Fibroblast of skin of abdomen (primary cell): ENCODE results near the gene PARVB. TPM values are rescaled to one million over a fixed set of nuclear protein-coding genes. Genes with fewer than 3 reads are reported as not detected.

Experiments
- DNase-seq: peaks from one replicate; pipeline ENCODE4 v3.0.0-alpha.2; 2013
- polyA plus RNA-seq, 2 experiments: library from polyadenylated mRNA; unstranded; fragments of 120-200 nt; gene quantifications; one replicate each; pipeline ENCODE4 v1.2.1, GENCODE V29; 2013; ENCODE audit not compliant: insufficient read length in 2 of 2

The PARVB gene
- polyA plus RNA-seq (2013, experiment 1 of 2; ENCODE audit: insufficient read length), result 44.7 TPM
- 46.7 TPM for polyA plus RNA-seq (2013, experiment 2 of 2; ENCODE audit: insufficient read length)

DNA sequence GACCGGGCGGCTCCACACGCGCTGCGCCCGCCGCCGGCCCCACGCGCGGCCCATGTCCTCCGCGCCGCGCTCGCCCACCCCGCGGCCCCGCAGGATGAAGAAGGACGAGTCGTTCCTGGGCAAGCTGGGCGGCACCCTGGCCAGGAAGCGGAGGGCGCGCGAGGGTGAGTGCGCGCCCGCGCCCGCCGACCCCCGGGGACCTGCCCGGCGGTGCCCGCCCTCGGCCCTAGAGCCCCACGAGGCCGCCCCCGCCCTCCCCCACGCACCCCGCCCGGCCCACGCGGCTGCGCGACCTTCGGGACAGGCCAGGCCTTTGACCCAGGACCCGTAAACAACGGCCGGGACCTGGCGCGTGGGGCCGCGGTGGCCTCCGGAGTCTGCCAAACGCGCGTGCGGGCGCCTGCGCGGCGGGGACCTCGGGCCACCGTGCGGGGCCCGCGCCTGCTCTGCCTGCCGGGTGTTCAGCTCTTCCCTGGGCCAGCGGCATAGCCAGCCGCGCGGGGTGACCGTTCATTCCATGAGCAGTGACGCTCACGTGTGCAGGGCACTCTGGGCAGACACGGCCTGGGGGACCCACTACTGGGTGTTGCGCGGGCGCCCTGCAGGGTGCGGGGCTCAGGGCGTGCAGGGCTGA lies at the start of gene PARVB:
Gene PARVB (plus strand): TSS at position 15 of the 634 bp plus-strand sequence. CDS start 38 bp downstream, at position 53.
- DNase-seq, result peak; percentile 26

- DNase-seq, result no peak
These were observed 49.1 kb upstream of the PARVB start for GRCh38 chr22:43975041-43975440.

DNA sequence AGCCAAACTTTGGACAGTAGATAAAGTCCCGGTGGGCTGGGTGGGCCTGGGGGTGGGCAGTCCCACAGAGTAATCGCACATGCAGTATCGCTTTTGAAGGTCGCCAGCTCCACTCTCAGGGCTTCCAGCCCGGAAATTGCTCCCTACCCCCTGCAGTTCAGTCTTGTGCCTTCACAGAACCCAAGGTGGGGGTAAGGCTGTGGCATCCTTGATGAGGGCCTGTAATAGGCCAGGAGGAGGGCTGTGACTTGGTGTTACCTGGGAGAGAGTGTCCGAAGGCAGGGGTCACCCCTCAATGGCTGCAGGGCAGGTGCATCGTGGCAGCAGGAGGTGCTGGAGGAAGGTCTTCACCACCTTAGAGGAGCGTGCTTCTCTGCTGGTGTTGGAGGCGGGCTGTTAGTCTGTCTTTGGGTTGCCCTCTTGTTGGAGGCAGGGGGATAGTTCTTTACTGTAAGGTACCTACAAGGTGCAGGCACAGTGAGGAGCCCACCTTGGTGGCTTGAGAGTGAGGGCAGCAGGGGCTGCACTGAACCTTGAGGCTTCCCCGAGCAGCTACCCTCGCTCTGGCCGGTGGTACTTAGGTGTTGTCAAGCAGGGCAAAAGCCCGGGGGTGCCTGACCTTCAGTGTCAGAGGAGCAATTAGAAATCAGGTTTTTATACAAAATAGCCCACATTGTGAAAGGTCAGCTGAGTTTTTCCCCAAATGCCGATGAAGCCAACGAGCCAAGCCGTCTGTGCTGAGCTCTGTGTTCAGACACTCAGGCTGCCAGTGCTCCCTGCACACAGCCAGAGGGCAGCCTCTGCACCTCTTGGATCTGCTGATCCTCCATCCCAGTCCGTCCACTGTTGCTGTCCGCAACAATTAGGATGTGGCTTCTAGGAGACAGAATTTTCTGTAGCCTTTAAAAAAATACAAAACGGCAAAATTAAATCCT lies 47.0 kb upstream of the PARVB start:
- no peak for DNase-seq

- no peak for DNase-seq
These were observed 45.5 kb upstream of the PARVB start for GRCh38 chr22:43978558-43978957.

GRCh38 chr22:43980579-43980978 lies 43.5 kb upstream of the PARVB start:
- no peak for DNase-seq

DNA sequence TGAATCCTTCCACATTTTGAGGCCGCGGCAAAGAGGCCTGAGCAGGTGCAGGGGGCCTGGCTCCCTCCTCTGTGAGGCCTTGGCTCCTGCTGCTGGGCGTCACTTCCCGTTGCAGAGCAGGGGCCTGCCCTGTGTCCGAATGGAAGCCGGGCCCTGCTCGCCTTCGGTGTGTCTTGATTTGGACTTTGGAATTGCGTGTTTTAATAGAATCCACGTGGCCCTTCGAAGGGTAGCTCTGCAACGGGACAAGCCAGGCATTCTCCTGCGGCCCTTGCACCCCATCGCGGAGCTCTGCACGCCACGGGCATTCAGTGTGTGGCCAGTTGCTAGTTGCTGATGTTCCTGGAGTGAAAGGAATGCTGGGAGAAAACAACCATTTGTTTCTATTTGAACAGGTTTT lies 43.1 kb upstream of the PARVB start:
- no peak for DNase-seq

DNA sequence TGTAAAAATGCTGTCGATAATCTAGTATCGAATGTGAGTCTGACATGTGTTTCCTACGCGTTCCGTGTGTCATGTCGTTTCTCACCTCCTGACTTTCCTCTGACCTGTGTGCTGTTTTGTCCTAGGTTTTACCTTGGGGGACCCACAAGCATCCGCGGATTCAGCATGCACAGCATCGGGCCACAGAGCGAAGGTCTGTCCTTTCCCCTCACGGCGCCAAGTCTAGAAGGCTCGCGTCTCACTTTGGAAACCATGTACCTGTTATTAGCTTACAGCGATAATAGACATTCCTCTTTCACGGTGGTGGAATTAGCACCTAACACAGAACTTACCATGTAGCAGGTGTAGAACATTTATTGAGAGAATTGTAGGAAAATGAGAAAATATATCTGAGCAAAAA lies 40.3 kb upstream of the PARVB start:
- DNase-seq, result no peak

- no peak for DNase-seq
These were observed 38.6 kb upstream of the PARVB start for GRCh38 chr22:43985532-43985931.

DNA sequence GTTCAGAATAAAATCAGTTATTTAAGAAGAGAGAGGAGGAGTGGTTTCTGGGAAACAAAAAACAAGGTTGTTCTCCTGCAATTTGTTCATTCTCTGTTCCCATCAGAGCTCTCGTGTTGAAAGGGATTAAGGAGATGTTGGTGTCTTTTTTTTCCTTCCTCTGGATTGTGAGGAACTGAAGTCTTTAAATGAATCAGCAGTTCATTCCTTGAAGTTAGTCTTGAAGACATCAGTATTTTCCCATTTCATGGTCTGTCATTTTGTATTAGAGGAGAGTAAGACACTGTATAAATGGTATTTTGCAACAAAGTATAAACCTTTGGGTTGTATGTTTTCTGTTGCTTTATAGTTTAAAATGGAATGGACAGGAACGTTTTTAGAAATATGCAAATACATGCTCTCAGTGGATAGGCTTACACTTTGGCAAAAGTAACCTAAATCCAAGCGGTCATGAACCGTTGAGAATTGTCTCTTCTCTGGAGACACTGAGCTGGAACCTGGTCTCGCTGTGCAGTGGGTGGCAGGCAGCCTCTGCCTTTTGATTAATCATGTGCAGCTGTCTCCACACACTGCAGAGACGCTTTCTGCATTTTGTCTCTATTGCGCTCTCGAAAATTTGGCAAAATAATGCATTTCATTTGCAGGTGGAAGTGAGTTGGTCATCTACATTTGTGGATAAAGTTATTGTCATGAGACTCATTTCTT lies 35.8 kb upstream of the PARVB start:
- no peak for DNase-seq

DNA sequence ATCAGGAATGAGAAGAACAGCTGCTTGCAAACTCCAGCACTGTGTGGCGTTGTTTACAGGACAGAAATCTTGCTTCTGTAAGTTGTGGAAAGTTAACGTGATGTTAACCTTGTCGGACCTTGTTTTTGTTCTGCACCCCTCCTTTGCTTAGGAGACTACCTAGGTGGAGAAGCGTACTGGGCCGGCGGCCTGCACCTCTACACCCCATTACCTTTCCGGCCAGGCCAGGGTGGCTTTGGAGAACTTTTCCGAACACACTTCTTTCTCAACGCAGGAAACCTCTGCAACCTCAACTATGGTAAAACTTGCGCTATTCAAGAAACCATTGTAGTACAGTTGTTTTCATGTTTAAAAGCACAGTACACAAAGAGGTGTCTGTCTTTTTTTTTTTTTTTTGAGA lies 35.1 kb upstream of the PARVB start:
- no peak for DNase-seq

DNA sequence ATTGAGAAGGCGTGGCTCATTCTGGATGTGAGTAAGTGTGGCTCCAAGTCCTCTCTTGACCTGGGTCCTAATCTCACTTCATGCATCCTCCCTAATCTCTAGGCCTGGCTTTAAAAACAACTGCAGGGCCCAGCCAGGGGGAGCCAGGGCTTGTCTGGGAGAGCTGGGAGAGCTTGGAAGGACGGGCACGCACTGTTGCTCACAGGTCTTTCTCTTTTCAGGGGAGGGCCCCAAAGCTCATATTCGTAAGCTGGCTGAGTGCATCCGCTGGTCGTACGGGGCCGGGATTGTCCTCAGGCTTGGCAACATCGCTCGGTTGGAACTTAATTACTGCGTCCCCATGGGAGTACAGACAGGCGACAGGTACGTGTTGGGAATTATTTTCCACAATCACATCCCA lies 34.1 kb upstream of the PARVB start:
- DNase-seq, result no peak

- DNase-seq, result no peak
These were observed 32.6 kb upstream of the PARVB start for GRCh38 chr22:43991316-43992020.

DNA sequence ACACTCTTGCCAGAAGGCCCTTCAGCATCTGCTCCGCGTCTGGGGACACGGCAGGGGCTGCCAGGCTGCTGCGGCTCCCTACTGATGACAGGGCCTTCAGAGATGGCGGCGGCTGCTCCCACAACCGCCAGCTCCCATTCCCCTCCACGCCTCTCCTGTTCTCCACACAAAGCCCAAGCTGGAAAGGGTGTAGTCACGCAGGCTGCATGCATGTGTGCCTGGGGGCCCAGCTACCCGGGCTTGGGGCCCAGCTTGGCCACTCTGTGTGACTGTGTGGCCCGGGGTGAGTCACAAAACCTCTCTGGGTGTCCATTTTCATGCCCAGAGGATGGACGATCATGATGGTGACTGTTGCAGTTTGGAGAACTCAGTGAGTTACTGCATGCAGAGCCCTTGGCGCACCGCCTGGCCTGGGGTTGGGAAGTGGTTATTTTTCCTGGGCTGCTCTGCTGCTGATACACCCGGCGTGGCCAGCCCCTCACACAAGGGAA lies 31.7 kb upstream of the PARVB start:
- DNase-seq, result peak; percentile 54

DNA sequence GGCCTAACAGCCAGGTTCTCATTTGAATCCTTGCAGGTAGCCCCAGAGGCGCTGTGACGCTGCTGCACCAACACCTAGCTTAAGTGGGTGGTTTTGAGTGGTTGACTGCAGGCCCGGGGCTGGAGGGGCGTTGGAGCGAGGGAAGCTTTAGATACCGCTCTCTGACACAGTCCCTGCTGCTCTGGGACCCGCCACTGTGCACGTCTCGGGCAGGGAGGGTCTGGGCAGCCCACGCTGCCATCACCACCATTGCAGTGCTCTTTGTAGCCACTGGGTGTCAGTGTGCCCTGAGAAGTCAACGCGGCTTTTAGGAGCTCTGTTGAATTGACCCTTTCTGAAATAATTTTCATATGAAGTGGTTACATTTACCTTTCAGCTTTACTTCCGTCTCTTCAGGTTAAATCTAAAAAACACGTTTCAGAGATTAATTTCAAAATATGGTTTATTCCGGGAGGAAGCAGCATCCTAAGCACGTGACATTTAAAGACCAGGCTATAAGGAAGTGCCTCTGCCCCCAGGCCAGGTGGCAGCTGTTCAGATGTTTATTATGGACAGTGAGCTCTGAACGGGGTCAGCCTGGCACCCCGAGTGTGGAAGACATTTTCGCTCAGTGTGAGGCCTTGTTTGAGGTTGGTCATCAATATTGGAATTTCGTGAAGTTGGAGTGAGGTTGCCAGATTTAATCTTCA lies 30.9 kb upstream of the PARVB start:
- DNase-seq, result peak; percentile 50

- DNase-seq, result no peak
These were observed 30.1 kb upstream of the PARVB start for GRCh38 chr22:43994006-43994405.

GRCh38 chr22:43994416-43994815 lies 29.7 kb upstream of the PARVB start:
- no peak for DNase-seq

DNA sequence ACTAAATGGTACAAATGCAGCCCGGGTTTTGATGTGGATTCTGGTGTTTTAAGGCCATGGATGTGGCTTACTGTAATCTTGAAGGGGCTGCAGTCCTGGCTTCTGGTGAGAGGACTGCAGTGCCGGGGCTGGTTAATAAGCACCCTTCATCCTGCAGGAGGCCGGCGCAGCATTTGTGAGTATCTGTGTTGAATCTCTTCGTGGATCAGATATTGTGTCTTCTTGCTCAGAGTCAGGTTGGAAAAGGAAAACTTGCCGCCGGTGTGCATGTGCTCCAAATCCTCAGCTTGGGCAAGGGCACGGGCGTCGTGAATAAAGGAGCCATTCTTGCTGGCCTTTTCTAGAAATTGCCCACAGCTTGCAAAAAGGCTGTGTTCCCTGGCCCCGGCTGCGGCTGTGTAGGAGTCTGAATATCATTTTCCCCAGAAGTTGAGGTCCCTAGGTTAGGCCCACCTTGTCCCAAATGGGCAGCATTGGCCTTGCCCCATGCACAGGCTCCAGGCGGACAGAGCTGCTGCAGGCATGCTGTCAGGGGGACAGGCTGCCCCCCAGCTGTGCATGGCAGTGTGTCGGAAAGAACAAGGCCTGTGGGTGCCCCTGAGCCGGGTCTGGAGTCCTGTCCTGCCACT lies 28.9 kb upstream of the PARVB start:
- no peak for DNase-seq

DNA sequence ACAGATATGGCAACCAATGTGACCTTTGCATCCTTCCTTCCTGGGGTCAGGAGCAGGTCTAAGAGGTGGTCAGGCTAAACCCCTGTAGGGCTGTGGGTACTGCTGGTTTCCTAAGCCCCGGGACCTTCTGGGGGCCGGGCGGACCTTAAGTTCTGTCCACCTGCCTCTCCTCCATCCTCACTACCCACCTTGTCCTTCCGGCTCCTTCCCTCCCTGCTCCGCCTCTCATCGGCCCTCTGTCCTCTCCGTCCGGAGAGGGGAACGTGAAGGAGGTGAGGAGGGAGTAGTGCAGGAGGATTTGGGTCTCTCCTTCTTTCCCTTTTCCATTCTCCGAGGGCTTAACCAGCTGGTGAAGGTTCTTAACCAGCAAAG lies 28.3 kb upstream of the PARVB start:
- no peak for DNase-seq

GRCh38 chr22:43996170-43996980 lies 27.7 kb upstream of the PARVB start:
- no peak for DNase-seq

DNA sequence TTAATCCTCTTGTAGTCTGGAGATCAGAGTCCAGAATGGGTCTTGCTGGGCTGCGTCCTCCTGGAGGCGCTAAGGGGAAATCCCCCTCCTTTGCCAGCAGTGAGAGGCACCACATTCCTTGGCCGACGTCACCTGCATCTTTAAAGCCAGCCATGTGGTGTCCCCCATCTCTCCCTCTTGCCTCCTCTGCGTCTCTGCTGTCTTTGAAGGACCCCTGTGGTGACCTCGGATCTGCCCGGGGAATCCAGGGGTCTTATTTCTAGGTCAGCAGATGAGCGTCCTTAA lies 27.2 kb upstream of the PARVB start:
- DNase-seq, result no peak
